Hematopoietic multipotent progenitor cell treated with erythropoietin and hydrocortisone succinate and interleukin-3 and kit ligand, for 15 days (in vitro differentiated cells): ENCODE data around the gene MPC1L.
"Not testable (repeated sequence)": the region's sequence is repeated elsewhere in the genome, so short reads cannot be mapped to it uniquely, and the experiment has no call there.

Experiments used
- DNase-seq: peaks from one replicate; pipeline ENCODE4 v3.0.0-alpha.2; 2015; ENCODE audit warnings: low spot score

Gene MPC1L

GRCh38 chrX:40623139-40623536, at the start of gene MPC1L:
Gene MPC1L, plus strand, starts transcription at chrX:40623428. Its CDS starts 138 bp downstream, at chrX:40623566.
- no peak for DNase-seq

- DNase-seq: peak; percentile 64
Measured at GRCh38 chrX:40573763-40574162, 49.5 kb upstream of the MPC1L start.

GRCh38 chrX:40575411-40575810, 47.8 kb upstream of the MPC1L start:
- DNase-seq: peak; percentile 48

GRCh38 chrX:40576291-40576690, 46.9 kb upstream of the MPC1L start:
- DNase-seq: no peak

- DNase-seq: no peak
Measured at GRCh38 chrX:40578039-40578695, 45.1 kb upstream of the MPC1L start.

GRCh38 chrX:40579141-40579540, 44.1 kb upstream of the MPC1L start:
- DNase-seq: no peak

- no peak for DNase-seq
Measured at GRCh38 chrX:40579900-40580536, 43.2 kb upstream of the MPC1L start.

- DNase-seq: peak; percentile 93
Measured at GRCh38 chrX:40580537-40581335, 42.5 kb upstream of the MPC1L start, which contains the start of gene ATP6AP2. Gene ATP6AP2, plus strand, starts transcription at chrX:40580970. Its CDS starts 96 bp downstream, at chrX:40581066.

- DNase-seq: peak; percentile 6
Measured at GRCh38 chrX:40581336-40581920, 41.8 kb upstream of the MPC1L start.

- DNase-seq: not testable (repeated sequence)
Measured at GRCh38 chrX:40582178-40582577, 41.0 kb upstream of the MPC1L start.

GRCh38 chrX:40582811-40583210, 40.4 kb upstream of the MPC1L start:
- no peak for DNase-seq

- not testable (repeated sequence) for DNase-seq
Measured at GRCh38 chrX:40587623-40588022, 35.6 kb upstream of the MPC1L start.

GRCh38 chrX:40589616-40590321, 33.5 kb upstream of the MPC1L start:
- not testable (repeated sequence) for DNase-seq

GRCh38 chrX:40603446-40603845, 19.8 kb upstream of the MPC1L start:
- DNase-seq: no peak

- no peak for DNase-seq
Measured at GRCh38 chrX:40607381-40607780, 15.8 kb upstream of the MPC1L start.

GRCh38 chrX:40612511-40612910, 10.7 kb upstream of the MPC1L start:
- no peak for DNase-seq

- no peak for DNase-seq
Measured at GRCh38 chrX:40615976-40616375, 7.3 kb upstream of the MPC1L start.

- no peak for DNase-seq
Measured at GRCh38 chrX:40617566-40617965, 5.7 kb upstream of the MPC1L start.

- no peak for DNase-seq
Measured at GRCh38 chrX:40622479-40623138, 619 bp upstream of the MPC1L start.

GRCh38 chrX:40623665-40624064, 437 bp downstream of the MPC1L start:
- DNase-seq: no peak

- DNase-seq: no peak
Measured at GRCh38 chrX:40625294-40625693, 2.1 kb downstream of the MPC1L start.
